CD4-positive, alpha-beta T cell treated with Interleukin-21 for 1 hour (primary cell): Measurements from ENCODE around the gene MIA3.
"Not testable (repeated sequence)": the region's sequence is repeated elsewhere in the genome, so short reads cannot be mapped to it uniquely, and the experiment has no call there.

Experiments used
- DNase-seq: peaks from one replicate; pipeline ENCODE4 v3.0.0-alpha.2; 2020

MIA3 gene, protein sequence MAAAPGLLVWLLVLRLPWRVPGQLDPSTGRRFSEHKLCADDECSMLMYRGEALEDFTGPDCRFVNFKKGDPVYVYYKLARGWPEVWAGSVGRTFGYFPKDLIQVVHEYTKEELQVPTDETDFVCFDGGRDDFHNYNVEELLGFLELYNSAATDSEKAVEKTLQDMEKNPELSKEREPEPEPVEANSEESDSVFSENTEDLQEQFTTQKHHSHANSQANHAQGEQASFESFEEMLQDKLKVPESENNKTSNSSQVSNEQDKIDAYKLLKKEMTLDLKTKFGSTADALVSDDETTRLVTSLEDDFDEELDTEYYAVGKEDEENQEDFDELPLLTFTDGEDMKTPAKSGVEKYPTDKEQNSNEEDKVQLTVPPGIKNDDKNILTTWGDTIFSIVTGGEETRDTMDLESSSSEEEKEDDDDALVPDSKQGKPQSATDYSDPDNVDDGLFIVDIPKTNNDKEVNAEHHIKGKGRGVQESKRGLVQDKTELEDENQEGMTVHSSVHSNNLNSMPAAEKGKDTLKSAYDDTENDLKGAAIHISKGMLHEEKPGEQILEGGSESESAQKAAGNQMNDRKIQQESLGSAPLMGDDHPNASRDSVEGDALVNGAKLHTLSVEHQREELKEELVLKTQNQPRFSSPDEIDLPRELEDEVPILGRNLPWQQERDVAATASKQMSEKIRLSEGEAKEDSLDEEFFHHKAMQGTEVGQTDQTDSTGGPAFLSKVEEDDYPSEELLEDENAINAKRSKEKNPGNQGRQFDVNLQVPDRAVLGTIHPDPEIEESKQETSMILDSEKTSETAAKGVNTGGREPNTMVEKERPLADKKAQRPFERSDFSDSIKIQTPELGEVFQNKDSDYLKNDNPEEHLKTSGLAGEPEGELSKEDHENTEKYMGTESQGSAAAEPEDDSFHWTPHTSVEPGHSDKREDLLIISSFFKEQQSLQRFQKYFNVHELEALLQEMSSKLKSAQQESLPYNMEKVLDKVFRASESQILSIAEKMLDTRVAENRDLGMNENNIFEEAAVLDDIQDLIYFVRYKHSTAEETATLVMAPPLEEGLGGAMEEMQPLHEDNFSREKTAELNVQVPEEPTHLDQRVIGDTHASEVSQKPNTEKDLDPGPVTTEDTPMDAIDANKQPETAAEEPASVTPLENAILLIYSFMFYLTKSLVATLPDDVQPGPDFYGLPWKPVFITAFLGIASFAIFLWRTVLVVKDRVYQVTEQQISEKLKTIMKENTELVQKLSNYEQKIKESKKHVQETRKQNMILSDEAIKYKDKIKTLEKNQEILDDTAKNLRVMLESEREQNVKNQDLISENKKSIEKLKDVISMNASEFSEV (N-terminal part only)

GRCh38 chr1:222618001-222618879, at the start of gene MIA3:
TSS of gene MIA3 (plus strand) at chr1:222618097. CDS start at chr1:222618111, 14 bp downstream.
- DNase-seq: peak; percentile 53

DNA sequence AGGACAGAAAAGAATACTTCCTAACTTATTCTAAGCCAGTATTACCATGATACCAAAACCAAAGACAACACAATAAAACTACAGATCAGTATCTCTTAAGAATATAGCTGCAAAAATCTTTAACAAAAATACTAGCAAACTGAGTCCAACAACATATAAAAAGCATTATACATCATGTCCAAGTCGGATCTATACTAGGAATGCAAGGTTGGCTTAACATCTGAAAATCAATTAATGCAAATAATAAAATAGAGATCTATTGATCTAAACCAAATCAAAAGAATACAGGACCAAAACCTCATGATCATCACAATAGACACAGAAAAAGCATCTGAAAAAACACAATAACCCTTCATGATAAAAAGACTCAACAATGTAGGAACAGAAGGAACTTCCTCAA, 47.1 kb upstream of the MIA3 start:
- no peak for DNase-seq

DNA sequence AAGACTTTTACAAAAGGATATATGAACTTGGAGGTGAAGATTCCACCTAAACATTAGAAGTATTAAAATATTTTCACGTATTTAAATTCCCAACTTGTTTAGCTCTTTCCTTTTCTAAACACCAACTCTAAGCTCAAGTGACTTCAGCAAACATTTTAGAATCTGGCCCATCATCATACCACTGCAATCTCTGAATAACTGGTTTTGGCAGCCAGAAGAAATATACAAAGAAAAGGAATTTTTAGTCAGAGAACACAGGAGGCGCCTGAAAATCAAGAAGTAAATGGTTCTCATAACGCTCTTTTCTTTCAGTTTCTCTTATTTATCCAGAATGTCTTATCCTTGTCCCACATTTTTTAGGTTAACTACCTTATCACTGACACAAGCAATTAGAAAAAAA, 38.6 kb upstream of the MIA3 start:
- DNase-seq: no peak

DNA sequence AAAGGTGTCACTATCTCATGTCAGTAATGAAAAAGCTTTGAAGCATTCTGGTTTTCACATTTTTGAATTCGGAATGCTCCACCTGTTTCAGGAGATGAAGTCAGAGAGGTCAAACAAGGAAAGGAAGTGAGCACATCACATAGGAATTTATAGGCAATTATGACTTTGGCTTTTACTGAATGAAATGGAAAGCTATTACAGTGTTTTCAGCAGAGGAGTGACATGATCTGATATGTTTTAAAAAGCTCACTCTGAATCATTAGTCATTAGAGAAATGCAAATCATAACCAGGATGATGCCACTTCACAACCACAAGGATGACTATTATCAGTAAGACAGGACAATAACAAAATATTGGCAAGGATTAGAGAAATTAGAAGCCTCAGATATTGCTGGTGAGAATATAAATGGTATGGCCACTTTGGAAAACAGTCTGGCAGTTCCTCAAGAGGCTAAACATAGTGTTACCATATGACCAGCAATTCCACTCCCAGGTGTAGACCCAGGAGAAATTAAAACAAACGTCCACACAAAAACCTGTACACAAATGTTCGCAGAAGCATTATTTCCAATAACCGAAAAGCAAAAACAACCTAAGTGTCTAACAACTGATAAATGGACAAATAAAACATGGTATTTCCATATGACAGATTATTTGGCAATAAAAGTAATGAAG, 35.7 kb upstream of the MIA3 start:
- no peak for DNase-seq

GRCh38 chr1:222583079-222583478, 34.8 kb upstream of the MIA3 start:
- DNase-seq: no peak

DNA sequence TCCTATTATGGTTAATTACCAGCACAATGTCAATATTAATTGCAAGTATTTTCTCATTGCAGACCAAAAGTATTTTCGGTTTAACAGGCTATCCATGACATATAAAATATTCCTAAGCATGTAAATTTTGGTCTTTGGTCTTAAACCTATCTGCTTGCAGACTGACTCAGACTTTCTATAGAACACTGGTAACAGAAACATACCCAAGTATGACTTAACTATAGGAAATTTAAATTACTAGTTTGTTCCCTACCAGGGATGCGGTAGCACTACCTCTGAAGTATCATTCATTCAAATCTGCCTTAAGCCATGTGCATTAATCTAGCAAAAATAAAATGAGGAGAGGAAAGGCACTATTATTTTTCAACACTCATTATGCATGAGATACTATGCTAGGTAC, 31.1 kb upstream of the MIA3 start:
- DNase-seq: no peak

GRCh38 chr1:222588135-222588534, 29.8 kb upstream of the MIA3 start:
- DNase-seq: no peak

DNA sequence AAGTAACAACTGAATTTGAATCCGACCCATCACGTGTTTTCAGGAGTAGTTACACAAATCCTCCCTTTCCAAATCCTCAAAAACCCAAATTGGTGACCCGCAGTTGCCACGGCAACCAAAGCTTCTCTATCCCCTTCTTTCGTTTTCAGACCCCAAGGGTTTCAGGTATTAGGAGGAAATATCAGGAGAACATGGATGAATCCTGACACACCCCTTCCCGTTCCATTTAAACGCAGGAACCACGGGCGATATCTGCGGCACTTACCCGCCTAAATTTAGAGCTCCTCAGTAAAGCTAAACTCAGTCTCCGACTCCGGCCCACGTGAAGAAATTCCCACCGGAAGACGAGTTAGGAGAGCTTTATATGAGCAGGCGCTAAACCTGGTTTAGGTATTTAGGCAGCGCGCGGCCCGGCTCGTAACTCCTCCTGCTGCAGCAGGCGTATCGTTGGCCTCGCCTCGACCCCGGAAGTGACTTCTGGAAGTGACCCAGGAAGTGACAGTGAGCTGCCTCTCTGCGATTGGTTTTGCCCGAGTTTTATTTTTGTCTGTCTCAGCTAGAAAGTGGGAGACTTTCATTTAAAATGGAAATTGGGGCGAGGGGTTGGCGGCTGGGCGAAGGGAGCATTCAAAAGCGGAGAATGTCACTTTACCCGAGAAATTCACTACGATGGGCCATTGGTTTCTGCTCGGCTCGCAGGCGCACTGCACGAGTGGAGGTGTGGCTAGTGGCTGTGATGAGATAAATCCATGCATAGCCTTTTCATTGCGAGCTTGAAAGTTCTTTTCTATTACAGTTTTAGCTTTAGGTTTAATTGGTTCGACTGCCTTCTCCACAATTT, 28.2 kb upstream of the MIA3 start, which contains the start of gene TAF1A:
Gene TAF1A (minus strand): TSS at position 472 of the 841 bp plus-strand sequence.
- DNase-seq: peak; percentile 87

- DNase-seq: no peak
These were observed 25.7 kb upstream of the MIA3 start for GRCh38 chr1:222592171-222592570.

DNA sequence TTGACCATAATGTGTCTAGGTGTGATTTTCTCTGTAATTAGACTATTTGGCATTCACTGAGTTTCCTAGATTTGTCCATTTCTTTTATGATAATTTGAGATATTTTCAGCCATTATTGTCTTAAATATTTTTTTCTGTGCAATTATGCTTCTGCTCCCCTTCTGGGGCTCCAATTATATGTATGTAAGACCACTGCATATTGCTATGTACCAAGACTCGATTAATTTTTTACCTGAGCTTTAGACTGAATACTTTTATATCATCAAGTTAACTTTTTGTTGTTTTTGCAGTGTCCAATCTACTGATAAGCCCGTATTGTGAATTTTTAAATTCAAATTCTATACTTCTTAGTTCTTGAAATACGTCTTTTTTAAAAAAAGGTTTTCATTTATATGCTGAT, 23.1 kb upstream of the MIA3 start:
- DNase-seq: no peak

- DNase-seq: no peak
These were observed 21.2 kb upstream of the MIA3 start for GRCh38 chr1:222596696-222597095.

DNA sequence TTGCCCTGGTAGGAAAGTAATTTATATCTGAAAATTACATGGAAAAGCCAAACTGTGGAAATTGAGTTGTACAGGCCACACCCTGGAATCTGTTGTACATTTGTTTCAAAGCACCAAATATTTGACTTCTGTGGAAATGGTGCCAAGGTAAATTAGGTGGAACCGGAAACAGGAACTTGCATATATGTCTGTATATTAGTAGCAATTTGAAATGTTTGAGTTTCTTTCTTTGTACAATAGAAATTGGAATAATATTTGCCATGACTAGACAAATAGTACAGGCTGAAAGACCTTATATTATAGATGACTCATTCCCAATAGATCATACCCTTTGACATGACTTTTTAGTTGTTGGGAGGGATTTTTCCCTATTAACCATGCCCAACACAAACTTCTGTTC, 17.6 kb upstream of the MIA3 start:
- no peak for DNase-seq

- no peak for DNase-seq
These were observed 16.6 kb upstream of the MIA3 start for GRCh38 chr1:222601257-222601656.

GRCh38 chr1:222606757-222607156, 11.1 kb upstream of the MIA3 start:
- DNase-seq: no peak

DNA sequence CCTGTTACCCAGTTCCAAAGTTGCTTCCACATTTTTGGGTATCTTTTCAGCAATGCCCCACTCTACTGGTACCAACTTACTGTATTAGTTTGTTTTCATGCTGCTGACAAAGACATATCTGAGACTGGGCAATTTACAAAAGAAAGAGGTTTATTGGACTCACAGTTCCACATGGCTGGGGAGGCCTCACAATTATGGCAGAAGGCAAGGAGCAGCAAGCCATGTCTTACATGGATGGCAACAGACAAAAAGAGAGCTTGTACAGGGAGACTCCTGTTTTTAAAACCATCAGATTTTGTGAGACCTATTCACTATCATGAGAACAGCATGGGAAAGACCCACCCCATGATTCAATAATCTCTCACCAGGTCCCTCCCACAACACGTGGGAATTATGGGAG, 8.8 kb upstream of the MIA3 start:
- DNase-seq: not testable (repeated sequence)

DNA sequence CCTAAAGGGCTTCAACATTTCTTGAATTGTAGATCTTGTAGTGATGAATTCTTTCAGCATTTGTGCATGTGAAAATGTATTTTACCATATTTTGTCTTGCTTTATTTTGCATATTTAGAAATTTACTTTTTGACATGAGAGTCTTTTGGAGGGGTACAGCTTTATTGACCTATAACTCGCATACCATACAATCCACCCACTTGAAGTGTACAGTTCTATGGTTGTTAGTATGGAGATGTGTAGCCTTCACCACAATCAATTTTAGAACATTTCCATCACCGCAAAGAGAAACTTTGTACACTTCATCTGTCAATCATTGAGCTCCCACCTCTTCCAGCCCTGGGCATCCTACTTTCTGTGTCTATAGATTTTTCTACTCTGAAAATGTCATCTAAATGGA, 7.2 kb upstream of the MIA3 start:
- DNase-seq: no peak

GRCh38 chr1:222613627-222614026, 4.3 kb upstream of the MIA3 start:
- DNase-seq: no peak

DNA sequence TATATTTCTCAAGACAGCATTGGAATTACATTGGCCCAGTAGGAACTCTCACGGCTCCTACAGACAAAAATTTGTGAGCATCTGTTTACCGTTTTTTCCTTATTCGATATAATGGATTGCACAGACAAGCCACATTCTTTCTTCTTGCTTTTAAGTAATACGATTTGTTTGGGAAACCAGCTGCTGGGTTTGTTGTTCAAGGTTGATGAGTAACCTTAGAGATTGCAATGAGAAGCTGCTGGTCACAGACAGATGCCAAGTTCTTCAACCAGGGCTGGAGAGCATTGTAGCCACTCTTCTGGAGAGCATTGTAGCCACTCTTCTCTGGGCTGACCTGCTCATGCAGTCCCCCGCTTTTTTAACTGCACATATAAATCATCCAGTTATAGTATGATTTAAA, 1.4 kb upstream of the MIA3 start:
- DNase-seq: no peak

DNA sequence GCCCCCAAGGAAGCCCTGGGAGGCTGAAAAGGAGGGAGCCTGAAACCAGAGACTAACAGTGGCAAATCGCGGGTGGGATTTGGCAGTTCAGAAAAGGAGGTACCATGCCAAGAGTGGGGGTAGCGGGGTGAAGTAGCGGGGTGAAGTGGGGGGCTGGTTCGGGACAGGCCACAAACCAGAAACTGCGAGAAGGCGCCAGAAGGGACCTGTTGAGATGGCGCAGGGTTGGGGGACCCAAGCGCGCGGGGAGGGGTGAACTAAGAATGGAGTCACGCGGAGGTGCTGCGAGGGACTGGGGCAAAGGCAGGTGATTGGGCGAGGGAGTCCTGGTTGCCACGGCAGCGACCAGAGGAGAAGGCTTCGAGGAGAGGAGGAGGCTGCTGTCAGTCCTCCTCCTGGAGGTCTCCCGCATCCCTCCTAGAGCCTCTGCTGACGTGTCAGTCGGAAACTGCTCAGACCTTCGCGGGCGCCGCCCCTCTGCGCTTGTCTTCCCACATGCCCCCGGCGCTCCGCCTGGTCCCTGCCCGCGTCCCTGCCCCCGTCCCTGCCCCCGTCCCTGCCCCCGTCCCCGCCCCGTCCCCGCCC, 438 bp upstream of the MIA3 start:
- DNase-seq: peak; percentile 96
